SKM-1 (cell line): ENCODE data around the gene WWOX.

Experiments
- DNase-seq: peaks from one replicate; lab custom pipeline; 2025; ENCODE audit not compliant: unreplicated experiment; lab: John Stamatoyannopoulos, UW

The WWOX gene

DNA sequence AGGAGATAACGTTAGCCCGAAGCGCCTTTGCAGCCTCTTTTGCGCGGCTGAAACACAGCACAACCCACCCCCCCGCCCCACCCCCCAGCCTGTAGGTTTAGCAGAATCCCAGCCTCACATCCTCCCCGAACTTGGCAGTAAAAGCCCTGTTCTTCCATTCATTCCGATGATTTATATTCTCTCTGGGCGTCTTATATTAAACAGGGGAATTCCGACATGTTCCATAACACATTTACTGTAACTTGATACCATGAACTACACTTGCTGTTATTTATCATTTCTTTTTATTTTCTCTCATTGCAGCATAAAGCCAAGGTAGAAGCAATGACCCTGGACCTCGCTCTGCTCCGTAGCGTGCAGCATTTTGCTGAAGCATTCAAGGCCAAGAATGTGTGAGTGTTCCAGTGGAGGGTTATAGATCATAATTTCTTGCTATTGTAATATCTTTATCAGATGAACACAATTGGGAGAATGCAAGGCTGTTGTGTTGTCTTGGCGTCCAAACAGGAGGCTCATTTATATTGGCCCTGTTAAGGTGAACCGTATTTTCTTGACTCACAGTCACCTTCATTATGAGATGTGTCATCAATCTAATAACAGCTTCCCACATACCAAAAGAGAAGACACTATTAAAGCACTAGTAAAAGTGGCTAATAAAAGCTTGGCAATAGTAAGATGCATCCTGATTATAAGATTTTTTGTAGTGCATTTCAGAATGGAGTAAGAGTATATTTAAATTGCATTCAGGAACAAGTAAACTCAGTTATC, 287.3 kb downstream of the WWOX start:
- no peak for DNase-seq

DNA sequence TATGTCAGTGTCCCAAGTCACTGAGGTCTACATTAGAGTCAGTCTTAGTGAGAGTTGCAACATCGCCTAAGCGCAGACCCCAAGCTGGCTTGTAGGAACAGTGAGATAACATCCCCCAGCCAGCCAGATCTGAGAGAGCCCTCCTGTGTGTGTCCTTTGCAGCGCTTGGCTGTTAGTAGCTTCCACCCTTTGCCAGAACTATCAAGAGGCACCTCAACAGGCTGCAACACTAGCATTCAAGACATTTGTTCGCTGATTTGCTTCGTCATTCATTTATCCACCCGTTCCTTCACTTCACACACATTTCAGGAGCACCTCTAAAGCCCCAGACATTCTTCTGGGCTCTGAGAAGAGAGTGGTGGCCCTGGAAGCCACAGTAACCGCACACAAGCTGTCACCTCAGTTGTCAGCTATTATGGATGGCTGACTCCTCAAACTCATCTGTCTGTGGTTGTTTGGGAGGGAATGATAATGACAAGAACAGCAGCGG, 289.6 kb downstream of the WWOX start:
- DNase-seq = no peak

DNA sequence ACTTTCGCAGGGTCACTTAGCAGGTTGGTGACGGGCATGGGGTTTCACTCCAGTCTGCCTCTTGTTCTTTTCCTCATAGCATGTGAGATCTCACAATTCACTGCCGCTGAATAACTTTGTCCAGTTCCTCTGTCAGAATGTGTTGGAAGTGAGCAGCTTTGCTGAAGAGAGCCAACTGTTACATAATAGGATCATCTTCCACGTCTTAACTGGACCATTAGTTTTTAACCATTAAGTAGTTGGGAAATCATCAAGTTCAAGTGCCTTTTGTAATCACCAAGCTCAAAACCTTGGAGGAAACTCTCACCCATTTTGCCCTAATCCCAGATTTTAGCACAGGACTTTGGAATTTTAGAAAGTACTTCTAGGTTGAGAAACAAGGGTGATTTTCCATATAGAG, 290.6 kb downstream of the WWOX start:
- DNase-seq = no peak

DNA sequence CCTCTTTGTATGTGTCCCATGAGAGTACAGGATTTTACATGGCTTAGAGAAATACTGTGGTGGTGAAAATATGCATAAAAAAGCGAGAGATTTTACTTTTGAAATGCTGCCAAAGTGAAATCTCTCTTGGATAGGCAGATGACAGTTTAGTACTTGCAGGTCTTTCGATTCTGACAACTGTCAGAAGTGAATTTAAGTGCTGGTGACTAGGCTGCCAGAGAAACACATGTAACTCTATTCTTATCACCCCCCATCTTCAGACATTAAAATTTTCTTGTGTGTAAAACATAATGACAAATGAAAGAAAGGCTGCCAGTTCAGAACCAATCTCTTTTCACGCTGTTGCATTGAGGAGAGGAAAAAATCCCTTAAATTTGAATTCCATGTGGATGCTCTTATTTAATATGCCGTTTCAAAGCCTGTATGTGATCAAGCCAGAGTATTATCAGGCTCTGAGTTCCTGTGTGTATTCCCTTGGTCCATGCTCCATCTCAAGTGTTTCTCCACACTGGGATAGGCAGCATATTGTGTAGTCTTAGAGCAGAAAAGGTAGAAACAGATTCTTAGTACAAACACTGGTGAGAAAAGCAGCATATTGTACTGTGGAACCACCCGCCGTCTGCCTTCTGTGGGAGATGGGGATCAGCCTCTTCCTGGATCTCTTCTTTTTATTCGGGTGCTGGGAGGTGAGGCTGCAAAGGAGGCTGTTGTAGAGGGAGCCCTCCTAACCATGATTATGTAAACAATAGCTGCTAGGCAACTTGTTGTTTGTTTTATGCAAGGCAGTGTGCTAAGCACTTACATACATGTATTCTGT, 291.3 kb downstream of the WWOX start:
- DNase-seq = no peak

DNA sequence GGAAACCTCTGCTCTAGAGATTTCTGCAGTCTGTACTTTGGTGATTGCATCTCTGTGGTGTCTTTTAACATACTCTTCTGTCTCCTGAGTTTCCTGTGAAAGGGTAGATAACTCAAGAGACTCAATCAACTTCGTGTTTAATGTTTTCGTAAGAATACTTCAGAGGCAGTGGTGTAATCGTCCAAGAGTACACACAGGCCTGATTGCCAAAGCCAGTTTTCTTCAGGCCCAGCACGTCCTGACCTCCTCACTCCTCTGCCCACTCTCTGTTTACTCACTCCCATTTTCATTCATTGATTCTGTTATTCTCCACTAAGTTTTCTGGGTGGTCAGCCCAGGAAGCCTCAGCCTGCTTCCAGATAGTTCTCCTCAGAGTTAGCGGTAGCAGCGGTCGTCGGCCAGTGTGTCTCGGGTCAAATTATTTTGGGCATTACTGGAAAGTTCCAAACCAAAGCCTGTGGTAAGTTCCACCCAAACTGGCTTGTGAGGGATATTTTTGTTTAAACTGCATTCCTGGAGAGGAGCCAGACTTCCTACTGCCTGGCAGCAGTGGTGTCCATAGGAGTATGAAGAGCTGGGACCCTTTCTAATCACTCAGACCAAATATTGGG, 293.2 kb downstream of the WWOX start:
- DNase-seq = no peak

DNA sequence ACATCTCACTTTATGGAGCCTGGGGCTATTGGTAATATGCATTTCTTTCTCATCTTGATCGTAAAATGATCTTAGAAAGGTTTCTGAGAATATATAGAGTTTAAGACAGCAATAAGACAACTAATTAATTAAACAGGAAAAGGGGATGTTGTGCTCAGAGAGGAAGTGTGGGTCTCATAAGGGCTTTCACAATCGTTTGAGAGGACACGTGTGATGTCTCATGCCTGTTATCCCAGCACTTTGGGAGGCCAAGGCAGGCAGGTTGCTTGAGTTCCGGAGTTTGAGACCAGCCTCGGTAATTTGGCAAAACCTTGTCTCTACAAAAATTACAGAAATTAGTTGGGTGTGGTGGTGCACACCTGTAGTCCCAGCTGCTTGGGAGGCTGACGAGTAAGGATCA, 295.6 kb downstream of the WWOX start:
- DNase-seq = no peak

DNA sequence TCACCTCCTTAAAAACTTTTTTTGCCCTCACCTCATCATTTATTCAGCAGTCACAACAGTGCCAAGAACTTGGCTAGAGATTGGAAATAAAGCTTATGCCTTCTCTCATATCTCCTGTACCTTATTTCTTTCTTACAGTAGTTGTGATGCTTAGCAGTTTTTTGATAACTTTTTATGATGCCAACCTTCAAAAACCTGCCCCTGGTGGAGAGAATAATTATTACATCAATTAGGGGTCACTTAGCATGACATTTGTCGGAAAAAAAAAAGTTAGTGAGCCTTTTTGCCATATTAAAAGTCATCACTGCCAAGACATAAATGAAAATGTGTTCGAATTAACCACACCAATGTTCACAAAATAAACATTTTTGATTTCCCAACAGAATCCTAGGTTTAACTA, 296.6 kb downstream of the WWOX start:
- no peak for DNase-seq

DNA sequence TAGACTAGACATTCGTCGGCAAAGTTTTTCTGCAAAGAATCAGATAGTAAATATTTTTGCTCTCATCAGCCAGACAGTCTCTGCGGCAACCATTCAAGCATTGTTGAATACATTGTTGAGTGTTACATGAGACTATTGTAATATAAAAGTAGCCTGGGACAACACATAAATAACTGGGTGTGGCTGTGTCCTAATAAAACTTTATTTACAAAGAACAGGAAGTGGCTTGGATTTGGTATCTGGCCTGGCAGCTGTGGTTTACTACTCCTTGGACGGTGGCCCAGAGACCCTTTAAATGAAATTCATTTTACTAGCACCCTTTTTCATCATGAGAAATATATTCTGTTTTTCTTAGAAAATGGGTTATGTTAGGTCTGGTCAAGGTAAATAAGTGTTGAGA, 297.2 kb downstream of the WWOX start:
- no peak for DNase-seq

DNA sequence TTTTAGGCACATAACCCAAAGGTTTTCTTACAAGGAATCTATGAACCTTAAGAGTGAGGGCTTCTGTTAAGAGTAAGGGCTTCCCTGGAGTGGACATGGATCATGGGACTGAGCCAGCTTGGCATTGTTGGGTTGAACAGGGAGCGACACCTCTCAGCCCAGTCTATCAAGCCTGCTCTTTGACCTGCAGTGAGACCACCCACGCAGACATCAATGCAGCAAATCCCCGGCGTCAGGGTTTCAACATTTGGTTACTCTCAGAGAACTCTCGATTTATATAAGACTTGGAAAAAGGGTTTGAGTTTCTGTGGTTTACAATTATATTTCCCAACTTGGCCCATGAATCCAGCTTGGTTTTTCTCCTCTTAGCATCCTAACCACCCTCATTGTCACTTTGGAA, 299.9 kb downstream of the WWOX start:
- DNase-seq = no peak

DNA sequence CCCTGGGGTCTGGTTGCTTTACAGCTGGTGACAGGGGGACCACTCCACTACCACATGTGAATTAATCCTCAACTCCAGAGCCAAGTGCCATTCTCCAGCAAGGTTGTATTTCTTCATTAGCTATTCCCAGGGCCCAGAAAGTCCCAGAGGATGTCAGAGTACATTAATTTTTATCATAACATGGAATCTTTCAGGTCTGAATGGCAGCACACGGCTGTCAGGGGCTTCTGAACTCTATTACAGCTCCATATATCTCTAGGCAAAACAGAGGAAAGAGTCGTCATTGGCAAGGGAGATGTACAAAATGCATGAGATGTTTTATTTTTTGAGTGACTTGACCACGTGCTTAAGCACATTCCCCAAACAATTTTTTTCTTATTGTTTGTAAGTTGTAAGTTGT, 303.4 kb downstream of the WWOX start:
- DNase-seq = no peak

DNA sequence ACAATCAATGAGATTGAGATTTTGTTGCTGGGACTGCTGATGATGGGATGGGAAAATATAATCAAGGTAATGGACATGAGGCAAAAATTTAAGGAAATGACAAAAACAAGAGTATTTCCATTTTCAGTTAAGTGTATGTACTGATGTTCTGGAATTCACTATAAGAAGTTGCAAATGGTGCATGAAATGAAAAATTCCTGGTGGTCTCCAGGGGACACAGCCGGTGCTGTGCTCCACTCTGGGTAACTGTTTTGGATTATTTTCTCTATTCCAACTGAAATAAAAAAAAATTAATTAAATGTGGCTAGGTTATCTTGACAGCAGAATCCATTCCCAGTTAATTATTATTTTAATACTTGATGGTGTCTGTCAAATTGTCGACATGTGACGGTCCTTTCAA, 305.6 kb downstream of the WWOX start:
- no peak for DNase-seq

DNA sequence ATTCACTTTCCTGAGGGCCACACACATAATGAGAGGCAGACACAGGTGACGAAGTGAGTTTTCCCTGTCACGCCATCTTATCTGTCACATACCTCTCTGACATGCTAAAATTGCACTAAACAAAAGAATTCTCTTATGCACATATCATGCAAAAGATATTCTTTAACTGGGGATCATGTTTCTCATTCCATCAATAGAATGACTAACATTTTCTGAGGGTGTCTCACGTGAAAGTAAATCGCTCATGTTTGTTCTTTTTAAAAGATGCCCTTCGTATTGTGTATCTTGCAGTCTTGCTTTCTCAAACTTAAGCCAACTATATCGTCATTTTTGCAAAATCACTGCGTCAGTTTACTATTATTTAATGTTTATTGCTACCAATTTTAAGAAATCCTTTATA, 306.4 kb downstream of the WWOX start:
- DNase-seq = no peak

DNA sequence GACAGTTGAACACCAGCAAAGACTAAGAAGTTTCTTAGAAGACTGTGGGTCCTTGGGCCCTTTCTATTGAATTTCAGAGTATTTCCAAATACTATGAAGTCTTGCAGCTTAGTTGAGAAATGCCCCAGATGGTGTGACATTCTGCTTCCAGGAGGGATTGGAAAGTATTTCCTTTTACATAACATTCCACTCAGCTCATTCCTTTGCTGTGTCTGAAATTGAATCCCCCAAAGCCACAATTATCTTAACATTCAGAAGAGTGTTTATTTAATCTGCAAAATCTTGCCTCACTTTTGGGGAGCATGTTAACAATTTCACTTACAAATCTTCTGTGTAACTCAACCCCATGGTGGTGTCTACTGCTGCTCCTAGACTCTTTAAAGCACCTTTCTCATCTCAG, 307.7 kb downstream of the WWOX start:
- no peak for DNase-seq

DNA sequence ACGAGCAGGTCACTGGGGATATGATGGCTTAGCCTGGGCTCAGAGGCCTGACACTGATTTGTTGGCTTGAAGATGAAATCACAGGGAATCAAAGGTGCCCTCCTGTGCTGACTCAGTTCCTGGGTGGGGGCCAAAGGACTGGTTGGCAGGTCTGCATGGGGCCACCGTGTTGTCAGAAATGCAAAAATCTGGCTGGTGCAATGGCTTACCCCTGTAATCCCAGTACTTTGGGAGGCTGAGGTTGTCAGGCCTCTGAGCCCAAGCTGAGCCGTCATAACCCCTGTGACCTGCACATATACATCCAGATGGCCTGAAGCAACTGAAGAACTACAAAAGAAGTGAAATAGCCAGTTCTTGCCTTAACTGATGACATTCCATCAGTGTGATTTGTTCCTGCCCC, 314.2 kb downstream of the WWOX start:
- no peak for DNase-seq

DNA sequence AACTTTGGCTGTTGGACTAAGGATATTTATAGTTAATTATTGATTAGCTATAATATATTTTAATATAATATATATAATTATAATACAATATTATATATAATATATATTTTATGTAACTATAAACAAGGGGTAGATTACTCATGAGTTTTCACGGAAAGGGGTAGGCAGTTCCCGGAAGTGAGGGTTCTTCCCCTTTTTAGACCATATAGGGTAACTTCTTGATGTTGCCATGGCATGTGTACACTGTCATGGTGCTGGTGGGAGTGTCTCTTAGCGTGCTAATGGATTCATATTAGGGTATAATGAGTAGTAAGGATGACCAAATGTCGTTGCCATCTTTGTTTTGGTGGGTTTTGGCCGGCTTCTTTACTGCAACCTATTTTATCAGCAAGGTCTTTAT, 315.6 kb downstream of the WWOX start:
- DNase-seq = no peak

DNA sequence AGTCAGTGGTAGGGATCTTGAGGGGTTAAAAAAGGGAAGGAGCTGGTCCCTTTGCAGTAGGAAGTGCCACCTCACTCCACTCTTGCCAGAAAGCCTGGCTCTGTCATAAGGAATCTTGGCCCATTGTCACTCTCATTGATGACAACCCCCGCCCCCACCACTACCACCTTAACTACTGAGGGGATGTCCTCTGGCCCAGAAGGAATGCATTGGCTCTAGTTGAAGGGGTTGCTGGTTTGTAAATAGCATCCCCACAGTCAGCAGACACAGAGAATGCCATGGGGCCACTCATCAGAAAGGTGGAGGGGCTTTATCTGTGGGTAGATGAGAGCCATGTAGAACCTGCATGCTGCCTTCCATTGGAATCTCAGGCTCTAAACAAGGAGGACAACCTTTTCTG, 316.2 kb downstream of the WWOX start:
- no peak for DNase-seq

DNA sequence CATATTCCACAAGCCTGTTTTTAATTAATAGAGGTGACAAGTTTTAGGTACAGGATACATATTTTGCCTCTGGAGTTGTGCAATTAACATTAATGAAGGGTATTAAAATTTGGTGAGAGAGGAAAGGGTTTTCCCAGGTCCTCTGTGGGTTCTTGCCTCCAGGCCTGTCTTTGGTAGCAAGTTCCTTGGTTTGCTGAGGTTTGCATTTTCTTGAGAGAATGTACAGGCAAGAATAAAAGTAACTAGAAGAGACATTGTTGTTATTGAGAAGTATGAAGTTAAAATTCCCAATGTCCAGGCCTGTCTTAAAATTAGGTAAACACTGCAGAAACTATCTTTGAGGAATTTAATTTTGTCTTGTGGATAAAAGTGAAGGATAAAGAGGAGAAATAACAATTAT, 316.9 kb downstream of the WWOX start:
- DNase-seq = no peak

DNA sequence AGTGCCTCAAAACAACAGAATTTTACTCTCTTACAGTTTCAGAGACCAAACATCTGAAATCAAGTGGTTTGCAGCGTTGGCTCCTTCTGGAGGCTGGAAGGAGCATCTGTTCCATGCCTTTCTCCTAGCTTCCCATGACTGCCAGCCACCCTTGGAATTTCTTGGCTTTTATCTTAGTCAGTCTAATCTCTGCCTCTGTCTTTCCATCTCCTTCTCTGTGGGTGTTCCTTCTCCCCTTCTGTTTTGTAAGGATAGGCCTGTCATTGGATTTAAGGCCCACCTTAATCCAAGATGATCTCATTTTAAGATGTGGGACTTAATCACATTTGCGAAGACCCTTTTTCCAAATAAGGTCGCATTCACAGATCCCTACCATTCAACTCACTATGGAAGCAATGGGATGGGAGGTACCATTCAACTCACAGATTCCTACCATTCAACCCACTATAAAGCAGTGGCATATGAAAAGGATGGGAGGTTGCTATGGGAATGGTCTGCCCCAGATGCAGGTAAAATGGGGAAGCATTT, 321.8 kb downstream of the WWOX start:
- no peak for DNase-seq

DNA sequence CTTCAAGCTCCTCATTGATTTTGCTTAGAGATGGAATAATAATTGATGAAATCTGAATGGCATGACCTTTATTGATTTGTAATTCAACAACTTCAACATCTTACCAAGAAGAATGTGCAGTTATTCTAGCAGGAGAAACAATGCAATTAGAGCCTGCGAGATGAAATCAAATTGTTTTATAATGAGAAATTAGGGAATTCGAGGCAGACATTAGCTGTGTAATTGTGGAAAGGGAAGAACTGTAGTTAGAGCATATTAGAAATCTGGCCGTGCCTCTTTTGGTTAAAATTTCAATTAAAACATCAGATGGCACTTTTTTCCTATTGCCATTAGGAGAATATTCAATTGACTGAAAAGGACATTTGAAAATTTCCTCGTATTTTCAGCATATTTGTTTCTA, 325.8 kb downstream of the WWOX start:
- DNase-seq = no peak

DNA sequence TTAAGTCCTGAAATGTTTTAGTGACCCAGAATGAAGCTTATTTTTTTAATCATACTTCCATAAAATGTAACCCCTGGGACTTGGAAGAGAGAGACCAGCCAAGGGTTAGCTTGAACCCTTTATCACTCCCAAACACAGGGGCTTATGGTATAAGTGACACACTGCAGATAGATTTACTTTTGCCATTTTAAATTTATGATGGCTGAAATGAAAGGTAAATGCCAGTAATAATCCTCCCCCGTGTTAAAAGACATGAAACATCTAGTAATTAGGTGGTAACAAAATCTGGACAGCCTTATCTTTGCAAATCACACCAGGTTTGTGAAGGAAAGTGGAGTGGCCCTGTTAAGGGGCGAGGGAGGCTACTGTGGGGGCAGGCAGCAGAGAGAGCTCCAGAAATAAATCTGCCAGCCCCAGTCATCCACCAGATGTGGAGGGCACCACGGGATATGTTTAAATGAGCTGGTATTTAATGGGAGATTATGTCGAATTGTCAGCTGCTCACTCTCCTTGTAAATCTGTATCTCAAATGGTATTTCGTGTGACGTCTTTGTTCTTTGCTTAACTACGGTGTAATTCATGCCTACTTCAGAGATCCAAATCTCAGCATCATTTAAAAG, 326.5 kb downstream of the WWOX start:
- no peak for DNase-seq

DNA sequence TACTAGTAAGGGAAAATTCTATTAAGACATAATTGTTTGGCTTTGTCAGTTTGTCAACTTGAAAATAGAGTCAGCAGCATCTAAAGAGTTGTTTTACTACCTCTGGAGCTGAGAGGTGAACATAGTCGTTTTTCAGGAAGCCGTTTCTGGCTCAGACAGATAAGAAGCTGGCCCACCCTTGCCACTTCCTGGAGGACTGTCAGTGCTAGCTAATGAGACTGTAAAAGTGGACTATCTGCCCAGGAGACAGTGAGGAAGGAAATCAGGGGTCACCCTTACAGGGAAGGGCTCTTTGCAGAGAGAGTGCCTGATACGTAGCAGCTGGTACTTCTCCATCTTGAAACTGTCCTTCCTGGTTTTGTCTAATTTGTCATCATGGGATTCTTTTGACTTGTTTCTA, 328.7 kb downstream of the WWOX start:
- no peak for DNase-seq
